HepG2 (cell line): ENCODE results near the gene ATG16L2. TPM values are rescaled to one million over a fixed set of nuclear protein-coding genes. Genes with fewer than 3 reads are reported as not detected.

Experiments
- CHCHD3 ChIP-seq: sonication (generic); formaldehyde crosslinking; IDR thresholded peaks from 2 replicates; pipeline ENCODE4 v1.8.0; 2022; ENCODE audit warnings: mild to moderate bottlenecking, missing genetic modification reagents, moderate library complexity
- EED ChIP-seq: sonication (generic); formaldehyde crosslinking; IDR thresholded peaks from 2 replicates; pipeline ENCODE4 v1.5.0; 2020; ENCODE audit warnings: mild to moderate bottlenecking, missing genetic modification reagents
- KDM5B ChIP-seq: sonication (generic); formaldehyde crosslinking; IDR thresholded peaks from 2 replicates; pipeline ENCODE4 v1.4.0; 2020; ENCODE audit warnings: missing genetic modification reagents, mild to moderate bottlenecking, borderline replicate concordance
- ONECUT2 ChIP-seq: sonication (generic); formaldehyde crosslinking; IDR thresholded peaks from 2 replicates; pipeline ENCODE4 v1.4.0; 2020; ENCODE audit warnings: missing genetic modification reagents
- PCBP1 ChIP-seq: fragments of 200-400 bp; formaldehyde crosslinking; IDR thresholded peaks from 2 replicates; pipeline ENCODE4 v1.6.1; 2017; ENCODE audit warnings: mild to moderate bottlenecking, low read depth, low read length, borderline replicate concordance
- PHF21A ChIP-seq: sonication (generic); formaldehyde crosslinking; IDR thresholded peaks from 2 replicates; pipeline ENCODE4 v1.5.0; 2020; ENCODE audit warnings: mild to moderate bottlenecking, missing genetic modification reagents
- PHF8 ChIP-seq: sonication (generic); formaldehyde crosslinking; IDR thresholded peaks from 2 replicates; pipeline ENCODE4 v1.5.0; 2020; ENCODE audit warnings: missing genetic modification reagents
- ZBTB20 ChIP-seq: sonication (generic); formaldehyde crosslinking; IDR thresholded peaks from 2 replicates; pipeline ENCODE4 v1.8.1; 2023; ENCODE audit warnings: missing genetic modification reagents, low read depth, mild to moderate bottlenecking, borderline replicate concordance
- ZBTB3 ChIP-seq: sonication (generic); formaldehyde crosslinking; IDR thresholded peaks from 2 replicates; pipeline ENCODE4 v1.4.0; 2020; ENCODE audit warnings: low read depth, mild to moderate bottlenecking, moderate library complexity, missing genetic modification reagents, borderline replicate concordance
- ZNF382 ChIP-seq: sonication (generic); formaldehyde crosslinking; IDR thresholded peaks from 2 replicates; pipeline ENCODE4 v1.5.0; 2020; ENCODE audit warnings: missing genetic modification reagents, mild to moderate bottlenecking, borderline replicate concordance
- ZNF501 ChIP-seq: sonication (generic); formaldehyde crosslinking; IDR thresholded peaks from 2 replicates; pipeline ENCODE4 v1.5.1; 2020; ENCODE audit warnings: mild to moderate bottlenecking, moderate library complexity, missing genetic modification reagents
- ZNF761 ChIP-seq: sonication (generic); formaldehyde crosslinking; conservative IDR thresholded peaks from 2 replicates; pipeline ENCODE4 v1.4.0; 2020; ENCODE audit warnings: mild to moderate bottlenecking, missing genetic modification reagents
- ZNF788 ChIP-seq: sonication (generic); formaldehyde crosslinking; IDR thresholded peaks from 2 replicates; pipeline ENCODE4 v1.5.0; 2020; ENCODE audit warnings: mild to moderate bottlenecking, missing genetic modification reagents, borderline replicate concordance
- ZSCAN22 ChIP-seq: sonication (generic); formaldehyde crosslinking; IDR thresholded peaks from 2 replicates; pipeline ENCODE4 v1.4.0; 2020; ENCODE audit warnings: mild to moderate bottlenecking, missing genetic modification reagents
- polyA plus RNA-seq, 8 experiments: library from polyadenylated mRNA; depleted of rRNA in 3 of 8; stranded (reverse) in 7 of 8; unstranded in 1 of 8; fragments of >200 nt; fragmentation: Illumina TruSeq in 4 of 8; extraction: Trizol in 4 of 8; gene quantifications; 2 replicates each; pipeline versions ENCODE4 v1.2.1 to v1.2.3, GENCODE V29; 2011 to 2016; ENCODE audit warnings: low read depth in 4 of 8, missing spikeins in 1 of 8, mixed read lengths in 1 of 8; ENCODE audit not compliant: insufficient read depth in 1 of 8
- total RNA-seq, 5 experiments: library from RNA; depleted of rRNA; stranded (reverse); fragments of >200 nt; fragmentation: Illumina TruSeq; extraction: Trizol; gene quantifications; 2 replicates each; pipeline ENCODE4 v1.2.3, GENCODE V29; 2016; ENCODE audit warnings: low read depth in 1 of 5
- TF ChIP-seq, protein P1 (sequence below): sonication (generic); formaldehyde crosslinking; IDR thresholded peaks from 2 replicates; pipeline ENCODE4 v1.4.0; 2020; ENCODE audit warnings: missing genetic modification reagents
- TF ChIP-seq, protein P2 (sequence below): IDR thresholded peaks from 2 replicates; pipeline ENCODE4 v1.6.1; 2016; ENCODE audit warnings: low read depth, borderline replicate concordance
- TF ChIP-seq, protein P3 (sequence below): sonication (generic); formaldehyde crosslinking; conservative IDR thresholded peaks from 2 replicates; pipeline ENCODE4 v1.8.0; 2022; ENCODE audit warnings: mild to moderate bottlenecking, moderate library complexity, missing genetic modification reagents
- TF ChIP-seq, protein P4 (sequence below): sonication (generic); formaldehyde crosslinking; IDR thresholded peaks from 2 replicates; pipeline ENCODE4 v1.4.0; 2020; ENCODE audit warnings: missing genetic modification reagents
- TF ChIP-seq, protein P5 (sequence below): IDR thresholded peaks from 2 replicates; pipeline ENCODE4 v1.6.1; 2012; ENCODE audit warnings: inconsistent platforms

Gene ATG16L2
- total and polyA plus RNA-seq, 2 of the 13 experiments (the other 11 are each of a cell fraction or from before 2014, with no cell fraction given) = 6.2 to 14.8 TPM

DNA sequence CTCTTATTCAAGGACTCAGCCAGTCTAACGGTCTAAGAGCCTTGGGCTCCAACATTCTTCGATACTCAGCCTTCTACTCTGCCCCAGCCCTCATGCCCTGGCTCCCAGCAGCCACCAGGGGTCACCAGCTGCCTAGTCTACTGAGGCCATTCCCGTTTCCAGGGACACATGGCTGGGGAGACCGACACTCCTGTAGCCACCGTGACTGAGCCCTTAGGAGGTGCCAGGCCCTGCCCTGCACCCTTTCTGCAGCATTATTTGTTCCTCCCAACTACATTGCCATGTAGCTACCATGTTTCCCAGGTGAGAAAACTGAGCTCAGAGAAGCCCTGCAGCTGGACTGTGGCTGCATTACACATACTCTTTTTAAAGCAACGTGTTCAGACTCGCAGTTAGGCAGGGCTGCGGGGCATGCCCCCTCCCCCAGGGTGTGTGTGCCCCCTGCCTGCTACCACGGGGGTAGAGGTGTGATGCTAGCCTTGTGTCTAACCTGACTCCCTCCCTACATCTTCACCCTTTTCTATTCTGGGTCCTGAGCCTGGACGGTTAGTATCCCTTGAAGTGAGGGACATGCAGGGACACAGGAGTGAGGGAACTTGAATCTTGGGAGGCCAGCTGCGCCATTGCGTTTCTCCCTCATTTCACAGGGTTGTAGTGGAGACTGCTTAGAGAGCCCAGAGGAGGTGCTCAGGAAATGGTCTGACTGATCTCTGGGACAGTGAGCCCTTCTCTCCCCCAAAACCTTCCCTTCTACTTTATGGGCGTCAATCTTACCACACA lies 17.5 kb downstream of the ATG16L2 start (continued):
- no peak for TF ChIP-seq ZNF788
- no peak for TF ChIP-seq ZSCAN22 (CRISPR knock-in tag)
- no peak for TF ChIP-seq ZNF501 (CRISPR knock-in tag)
- TF ChIP-seq KDM5B (CRISPR knock-in tag) = no peak
- TF ChIP-seq PHF8 (CRISPR knock-in tag) = peak; percentile 24; the same call in 1 of the 2 replicates
- TF ChIP-seq, protein P1, sequence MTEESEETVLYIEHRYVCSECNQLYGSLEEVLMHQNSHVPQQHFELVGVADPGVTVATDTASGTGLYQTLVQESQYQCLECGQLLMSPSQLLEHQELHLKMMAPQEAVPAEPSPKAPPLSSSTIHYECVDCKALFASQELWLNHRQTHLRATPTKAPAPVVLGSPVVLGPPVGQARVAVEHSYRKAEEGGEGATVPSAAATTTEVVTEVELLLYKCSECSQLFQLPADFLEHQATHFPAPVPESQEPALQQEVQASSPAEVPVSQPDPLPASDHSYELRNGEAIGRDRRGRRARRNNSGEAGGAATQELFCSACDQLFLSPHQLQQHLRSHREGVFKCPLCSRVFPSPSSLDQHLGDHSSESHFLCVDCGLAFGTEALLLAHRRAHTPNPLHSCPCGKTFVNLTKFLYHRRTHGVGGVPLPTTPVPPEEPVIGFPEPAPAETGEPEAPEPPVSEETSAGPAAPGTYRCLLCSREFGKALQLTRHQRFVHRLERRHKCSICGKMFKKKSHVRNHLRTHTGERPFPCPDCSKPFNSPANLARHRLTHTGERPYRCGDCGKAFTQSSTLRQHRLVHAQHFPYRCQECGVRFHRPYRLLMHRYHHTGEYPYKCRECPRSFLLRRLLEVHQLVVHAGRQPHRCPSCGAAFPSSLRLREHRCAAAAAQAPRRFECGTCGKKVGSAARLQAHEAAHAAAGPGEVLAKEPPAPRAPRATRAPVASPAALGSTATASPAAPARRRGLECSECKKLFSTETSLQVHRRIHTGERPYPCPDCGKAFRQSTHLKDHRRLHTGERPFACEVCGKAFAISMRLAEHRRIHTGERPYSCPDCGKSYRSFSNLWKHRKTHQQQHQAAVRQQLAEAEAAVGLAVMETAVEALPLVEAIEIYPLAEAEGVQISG (CRISPR knock-in tag) = 0 out of 2 replicates have a peak, but pooled peaks have one; percentile 32
- no peak for TF ChIP-seq ZBTB20 (CRISPR knock-in tag)
- TF ChIP-seq, protein P2, sequence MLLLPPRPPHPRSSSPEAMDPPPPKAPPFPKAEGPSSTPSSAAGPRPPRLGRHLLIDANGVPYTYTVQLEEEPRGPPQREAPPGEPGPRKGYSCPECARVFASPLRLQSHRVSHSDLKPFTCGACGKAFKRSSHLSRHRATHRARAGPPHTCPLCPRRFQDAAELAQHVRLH = peak; percentile 62; the same call in 1 of the 2 replicates
- TF ChIP-seq ZNF761 (CRISPR knock-in tag) = no peak
- no peak for TF ChIP-seq CHCHD3 (CRISPR knock-in tag)
- TF ChIP-seq EED = no peak
- no peak for TF ChIP-seq ONECUT2
- TF ChIP-seq PCBP1 = no peak
- no peak for TF ChIP-seq PHF21A
- TF ChIP-seq, protein P3, sequence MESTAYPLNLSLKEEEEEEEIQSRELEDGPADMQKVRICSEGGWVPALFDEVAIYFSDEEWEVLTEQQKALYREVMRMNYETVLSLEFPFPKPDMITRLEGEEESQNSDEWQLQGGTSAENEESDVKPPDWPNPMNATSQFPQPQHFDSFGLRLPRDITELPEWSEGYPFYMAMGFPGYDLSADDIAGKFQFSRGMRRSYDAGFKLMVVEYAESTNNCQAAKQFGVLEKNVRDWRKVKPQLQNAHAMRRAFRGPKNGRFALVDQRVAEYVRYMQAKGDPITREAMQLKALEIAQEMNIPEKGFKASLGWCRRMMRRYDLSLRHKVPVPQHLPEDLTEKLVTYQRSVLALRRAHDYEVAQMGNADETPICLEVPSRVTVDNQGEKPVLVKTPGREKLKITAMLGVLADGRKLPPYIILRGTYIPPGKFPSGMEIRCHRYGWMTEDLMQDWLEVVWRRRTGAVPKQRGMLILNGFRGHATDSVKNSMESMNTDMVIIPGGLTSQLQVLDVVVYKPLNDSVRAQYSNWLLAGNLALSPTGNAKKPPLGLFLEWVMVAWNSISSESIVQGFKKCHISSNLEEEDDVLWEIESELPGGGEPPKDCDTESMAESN (CRISPR knock-in tag) = no peak
- TF ChIP-seq, protein P4, sequence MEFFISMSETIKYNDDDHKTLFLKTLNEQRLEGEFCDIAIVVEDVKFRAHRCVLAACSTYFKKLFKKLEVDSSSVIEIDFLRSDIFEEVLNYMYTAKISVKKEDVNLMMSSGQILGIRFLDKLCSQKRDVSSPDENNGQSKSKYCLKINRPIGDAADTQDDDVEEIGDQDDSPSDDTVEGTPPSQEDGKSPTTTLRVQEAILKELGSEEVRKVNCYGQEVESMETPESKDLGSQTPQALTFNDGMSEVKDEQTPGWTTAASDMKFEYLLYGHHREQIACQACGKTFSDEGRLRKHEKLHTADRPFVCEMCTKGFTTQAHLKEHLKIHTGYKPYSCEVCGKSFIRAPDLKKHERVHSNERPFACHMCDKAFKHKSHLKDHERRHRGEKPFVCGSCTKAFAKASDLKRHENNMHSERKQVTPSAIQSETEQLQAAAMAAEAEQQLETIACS (CRISPR knock-in tag) = no peak
- no peak for TF ChIP-seq ZBTB3
- TF ChIP-seq ZNF382 = no peak
- TF ChIP-seq, protein P5, sequence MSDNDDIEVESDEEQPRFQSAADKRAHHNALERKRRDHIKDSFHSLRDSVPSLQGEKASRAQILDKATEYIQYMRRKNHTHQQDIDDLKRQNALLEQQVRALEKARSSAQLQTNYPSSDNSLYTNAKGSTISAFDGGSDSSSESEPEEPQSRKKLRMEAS = 0 out of 2 replicates have a peak, but pooled peaks have one; percentile 21
